ENCODE data around the gene CTSE. TPM values are rescaled to one million over a fixed set of nuclear protein-coding genes. Genes with fewer than 3 reads are reported as not detected.

Gene CTSE
- 0.69 and 0.95 TPM in 2 replicates for total RNA-seq (2016; rRNA removed; fragmentation: Illumina TruSeq; extraction: Trizol)
- 0.18 and 0.20 TPM in 2 replicates for total RNA-seq (2016; cell fraction: cytosol; rRNA removed; fragmentation: Illumina TruSeq; extraction: Trizol; ENCODE audit: low read depth)
- 0.62 and 0.76 TPM in 2 replicates for total RNA-seq (2016; cell fraction: insoluble cytoplasmic fraction; rRNA removed; fragmentation: Illumina TruSeq; extraction: Trizol)
- total RNA-seq (2016; cell fraction: membrane; rRNA removed; fragmentation: Illumina TruSeq; extraction: Trizol): 0.19 and 0.48 TPM in 2 replicates
- total RNA-seq (2016; cell fraction: nucleus; rRNA removed; fragmentation: Illumina TruSeq; extraction: Trizol): 1.3 and 1.4 TPM in 2 replicates
- 0.37 and 0.50 TPM in 2 replicates for polyA plus RNA-seq (2011; rRNA removed)
- 0.50 and 0.58 TPM in 2 replicates for polyA plus RNA-seq (2011; cell fraction: cytosol; rRNA removed)
- polyA plus RNA-seq (2011; cell fraction: nucleus; rRNA removed): 0.06 and 0.26 TPM in 2 replicates
- 0.19 and 0.23 TPM in 2 replicates for polyA plus RNA-seq (2012)
- polyA plus RNA-seq (2016; cell fraction: cytosol; fragmentation: Illumina TruSeq; extraction: Trizol; ENCODE audit: low read depth): 0.18 and 0.36 TPM in 2 replicates
- polyA plus RNA-seq (2016; cell fraction: insoluble cytoplasmic fraction; fragmentation: Illumina TruSeq; extraction: Trizol; ENCODE audit: low read depth): 0.30 and 0.46 TPM in 2 replicates
- polyA plus RNA-seq (2016; cell fraction: membrane; fragmentation: Illumina TruSeq; extraction: Trizol; ENCODE audit: low read depth): 0.26 and 0.27 TPM in 2 replicates
- 1.6 and 2.5 TPM in 2 replicates for polyA plus RNA-seq (2016; cell fraction: nucleus; fragmentation: Illumina TruSeq; extraction: Trizol; ENCODE audit: insufficient read depth, low read depth)
- 0.07 and 0.26 TPM in 2 replicates for polyA minus RNA-seq (2011; rRNA and poly(A)+ RNA removed; ENCODE audit: low replicate concordance)
- not detected in 2 replicates for polyA minus RNA-seq (2011; cell fraction: cytosol; rRNA and poly(A)+ RNA removed)
- 0.25 TPM in 1 of 2 replicates, not detected in the other for polyA minus RNA-seq (2011; cell fraction: nucleus; rRNA and poly(A)+ RNA removed)
- percentile 17 among the genes with signal in this experiment for Bru-seq, nascent RNA
- percentile 15 among the genes with signal in this experiment for BruChase-seq, experiment 1, labeled RNA remaining after a 6-hour chase
- BruChase-seq, experiment 2, labeled RNA remaining after a 2-hour chase: percentile 12 among the genes with signal in this experiment
- long read RNA-seq, experiment 1, partial matches to known transcripts: 0 of 1 reads
- long read RNA-seq, experiment 1, other reads (novel, unspliced or antisense): 0 of 1 reads
- long read RNA-seq, experiment 2, partial matches to known transcripts: 0 of 2 reads
- long read RNA-seq, experiment 2, other reads (novel, unspliced or antisense): 2 of 2 reads

DNA sequence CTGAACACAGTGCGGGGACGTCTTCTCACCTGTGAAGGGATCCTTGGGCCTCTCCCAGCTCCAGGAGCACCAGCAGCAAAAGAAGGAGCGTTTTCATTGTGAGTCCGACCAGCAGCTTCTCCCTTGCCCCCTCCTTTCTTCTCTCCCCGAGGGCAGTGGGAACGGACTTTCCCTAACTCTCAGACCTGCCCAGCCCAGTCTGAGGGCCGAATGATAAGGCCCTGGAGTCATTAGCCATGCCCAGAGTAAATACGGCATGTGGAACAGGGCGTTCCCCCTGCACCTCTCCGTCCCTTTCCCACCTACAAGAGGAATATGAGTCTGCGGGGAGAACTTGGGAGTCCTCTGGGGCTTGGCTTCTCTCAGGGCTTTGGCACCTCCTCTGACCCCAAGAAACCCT is at the start of gene CTSE:
Gene CTSE, minus strand, starts transcription at position 201 of the 400 bp plus-strand sequence. Its CDS starts 104 bp downstream, at position 97.
- H3K9ac ChIP-seq (ENCODE audit: insufficient read depth, low read depth, low read length): no peak within 1 kb of the TSS
- ChIA-PET CTCF (ENCODE audit: low intra/inter-chr PET ratio, low total read pairs) (no interaction called here), POLR2A (no interaction called here)
- no peaks in the 10 kb centered on the region for H3K36me3 ChIP-seq (replicated peaks in 1 of 2; ENCODE audit: control insufficient read depth in 1 of 2, insufficient read depth in 2 of 2, low read length in 2 of 2)
- no peak within 1 kb of the TSS; a peak in 1 of 6 replicates for H3K4me3 ChIP-seq (replicated peaks in 1 of 3; ENCODE audit: insufficient read depth in 1 of 3, low read depth in 2 of 3, low read length in 3 of 3)
- peak within 1 kb of the TSS; percentile 12; the same call in 1 of the 2 replicates for H3K4me2 ChIP-seq (ENCODE audit: low read depth, low read length)
- no peaks in the 10 kb centered on the region for H3K9me3 ChIP-seq (ENCODE audit: low read length)
- ATAC-seq (peak; percentile 54), FAIRE-seq (no peak), DNase-seq (ENCODE audit: low spot score) (no peak)
- in situ Hi-C loops (cut with HindIII; ENCODE audit: extremely low pct_ligation_motif_present, low pct_unique_long_range_greater_than_20kb) (no loop called here), intact Hi-C loops (cut with micrococcal nuclease; ENCODE audit: unreplicated experiment) (no loop called here)
- no TSS peak for BruUV-seq (replicated peaks)
- H4K20me1 ChIP-seq (ENCODE audit: insufficient read depth, low read length): no peaks in the 10 kb centered on the region
- H3K79me2 ChIP-seq (ENCODE audit: insufficient read depth, low read length): no peaks in the 10 kb centered on the region
- no peak within 1 kb of the TSS for H3K27ac ChIP-seq (ENCODE audit: extremely low read length, insufficient read depth, low read length)
- peaks cover 31% of the 10 kb centered on the region for H3K4me1 ChIP-seq (ENCODE audit: insufficient read depth, low read length)
- H3K27me3 ChIP-seq (ENCODE audit: control insufficient read depth in 1 of 2, insufficient read depth in 2 of 2, low read length in 2 of 2): peaks cover 0 to 22% of the 10 kb centered on the region in 2 experiments; a peak in 3 of 5 replicates
- TF ChIP-seq TIGD3 (CRISPR knock-in tag; IDR thresholded peaks at IDR 0.05; ENCODE audit: borderline replicate concordance) (no peak), TFAP4 (IDR thresholded peaks at IDR 0.05; ENCODE audit: borderline replicate concordance, low read depth) (no peak), NAIF1 (CRISPR knock-in tag; IDR thresholded peaks at IDR 0.05; ENCODE audit: borderline replicate concordance) (no peak), GZF1 (CRISPR knock-in tag; IDR thresholded peaks at IDR 0.05) (peak; percentile 26; the same call in 1 of the 2 replicates), ZNF546 (CRISPR knock-in tag; conservative IDR thresholded peaks at IDR 0.05) (no peak)
- 26% methylated on average over 6 of the region's 11 CpGs for WGBS (ENCODE audit: low lambda C conversion rate)
- H2AFZ ChIP-seq (ENCODE audit: low read length): no peak within 1 kb of the TSS

Data from HepG2 (cell line).